ENCODE results near the gene GID8. TPM values are rescaled to one million over a fixed set of nuclear protein-coding genes. Genes with fewer than 3 reads are reported as not detected.
A peak's percentile ranks its signal among the peaks of the same experiment; 100 is the strongest.

The GID8 gene
- total and polyA plus RNA-seq, 2 of the 13 experiments (the other 11 are each of a cell fraction or from before 2014, with no cell fraction given) = 39.6 to 59.8 TPM

GRCh38 chr20:62959101-62959971, 21.4 kb downstream of the GID8 start:
- Histone ChIP-seq H3K36me3 (replicated peaks in 1 of 2; ENCODE audit: control insufficient read depth in 1 of 2, insufficient read depth in 2 of 2, low read length in 2 of 2) (peaks cover 66 to 81% of the 10 kb centered on the region in 2 experiments), H3K4me1 (ENCODE audit: insufficient read depth, low read length) (peaks cover 37% of the 10 kb centered on the region), H3K27me3 (ENCODE audit: control insufficient read depth in 1 of 2, insufficient read depth in 2 of 2, low read length in 2 of 2) (no peaks in the 10 kb centered on the region), H3K4me2 (ENCODE audit: low read depth, low read length) (no peak overlapping the region), H3K4me3 (replicated peaks in 1 of 3; ENCODE audit: insufficient read depth in 1 of 3, low read depth in 2 of 3, low read length in 3 of 3) (no peak overlapping the region), H3K9ac (ENCODE audit: insufficient read depth, low read depth, low read length) (no peak overlapping the region), H4K20me1 (ENCODE audit: insufficient read depth, low read length) (peaks cover 65% of the 10 kb centered on the region), H3K79me2 (ENCODE audit: insufficient read depth, low read length) (peaks cover 35% of the 10 kb centered on the region), H3K27ac (ENCODE audit: extremely low read length, insufficient read depth, low read length) (no peak overlapping the region), H2AFZ (ENCODE audit: low read length) (no peak overlapping the region), H3K9me3 (ENCODE audit: low read length) (no peaks in the 10 kb centered on the region)
- POLR2A ChIA-PET = interaction anchor here (0.9 to 1.2 kb wide), 5 partner anchors 10 to 21 kb away, joined by 3 to 4 read pairs (median 3); no protein-coding TSS in a partner anchor
- in situ Hi-C loops (cut with HindIII; ENCODE audit: extremely low pct_ligation_motif_present, low pct_unique_long_range_greater_than_20kb) (no loop called here), intact Hi-C loops (cut with micrococcal nuclease; ENCODE audit: unreplicated experiment) (no loop called here)
- CTCF ChIA-PET (ENCODE audit: low intra/inter-chr PET ratio, low total read pairs) = no interaction called here
- BruUV-seq (replicated peaks) = no TSS peak
- no peak for ATAC-seq
- 94% methylated on average over 35 of the region's 43 CpGs for WGBS (ENCODE audit: low lambda C conversion rate)
- no peak for DNase-seq (ENCODE audit: low spot score)
- no peak for FAIRE-seq
- TF ChIP-seq POLR2G (IDR thresholded peaks at IDR 0.05; ENCODE audit: low read depth, low read length) = 0 out of 2 replicates have a peak, but pooled peaks have one; percentile 32
- no peak for TF ChIP-seq PLRG1 (conservative IDR thresholded peaks at IDR 0.05)
- TF ChIP-seq ZHX1 (CRISPR knock-in tag; IDR thresholded peaks at IDR 0.05; ENCODE audit: low read depth) = peak; percentile 42; the same call in 1 of the 2 replicates
- 0 out of 2 replicates have a peak, but pooled peaks have one; percentile 32 for TF ChIP-seq HOXA3 (CRISPR knock-in tag; IDR thresholded peaks at IDR 0.05)
- 0 out of 2 replicates have a peak, but pooled peaks have one; percentile 5 for TF ChIP-seq MTA1 (CRISPR knock-in tag; IDR thresholded peaks at IDR 0.05; ENCODE audit: borderline replicate concordance)
- peak; percentile 89 for TF ChIP-seq AGO2 (optimal IDR thresholded peaks at IDR 0.05; ENCODE audit: low read depth, low read length)
- TF ChIP-seq NFKBIZ (CRISPR knock-in tag; IDR thresholded peaks at IDR 0.05) = no peak
- no peak for TF ChIP-seq ZNF674 (CRISPR knock-in tag; IDR thresholded peaks at IDR 0.05; ENCODE audit: low read depth)
- TF ChIP-seq GATAD1 (CRISPR knock-in tag; IDR thresholded peaks at IDR 0.05) = no peak
- TF ChIP-seq ZNF605 (CRISPR knock-in tag; IDR thresholded peaks at IDR 0.05) = no peak
- 0 out of 2 replicates have a peak, but pooled peaks have one; percentile 11 for TF ChIP-seq ELK4 (CRISPR knock-in tag; IDR thresholded peaks at IDR 0.05; ENCODE audit: borderline replicate concordance)
- peak; percentile 32 for TF ChIP-seq HNRNPLL (IDR thresholded peaks at IDR 0.05; ENCODE audit: low read depth, low read length, poor library complexity, severe bottlenecking)
- TF ChIP-seq POLR2A (IDR thresholded peaks at IDR 0.05; ENCODE audit: insufficient read depth in 1 of 2, low read depth in 2 of 2, low read length in 2 of 2) = peak in 1 of 2 experiments; percentile 11; a peak in 1 of 4 replicates
- TF ChIP-seq RBM22 (optimal IDR thresholded peaks at IDR 0.05; ENCODE audit: low read length) = peak; percentile 72
- no peak for TF ChIP-seq ZNF468 (CRISPR knock-in tag; IDR thresholded peaks at IDR 0.05)
- TF ChIP-seq REPIN1 (CRISPR knock-in tag; IDR thresholded peaks at IDR 0.05; ENCODE audit: borderline replicate concordance, low read depth) = no peak
- TF ChIP-seq MXD1 (CRISPR knock-in tag; IDR thresholded peaks at IDR 0.05) = 0 out of 2 replicates have a peak, but pooled peaks have one; percentile 0
